A673 (cell line): ENCODE results near the gene ZC2HC1B.

Source experiments
- EZH2 ChIP-seq: fragments of 200-600 bp; sonication (generic); IDR thresholded peaks from 2 replicates; pipeline ENCODE4 v1.6.1; 2017; ENCODE audit warnings: borderline replicate concordance, low read depth, mild to moderate bottlenecking, mixed read lengths, antibody characterized with exemption, low read length; ENCODE audit not compliant: poor library complexity, severe bottlenecking
- TF ChIP-seq, protein P1 (sequence below): fragments of 300-800, 200-600 bp; sonication (generic); conservative IDR thresholded peaks from 2 replicates; pipeline ENCODE4 v1.5.1; 2017; ENCODE audit warnings: low read depth, mild to moderate bottlenecking, antibody characterized with exemption, low read length, moderate library complexity, mixed read lengths

DNA sequence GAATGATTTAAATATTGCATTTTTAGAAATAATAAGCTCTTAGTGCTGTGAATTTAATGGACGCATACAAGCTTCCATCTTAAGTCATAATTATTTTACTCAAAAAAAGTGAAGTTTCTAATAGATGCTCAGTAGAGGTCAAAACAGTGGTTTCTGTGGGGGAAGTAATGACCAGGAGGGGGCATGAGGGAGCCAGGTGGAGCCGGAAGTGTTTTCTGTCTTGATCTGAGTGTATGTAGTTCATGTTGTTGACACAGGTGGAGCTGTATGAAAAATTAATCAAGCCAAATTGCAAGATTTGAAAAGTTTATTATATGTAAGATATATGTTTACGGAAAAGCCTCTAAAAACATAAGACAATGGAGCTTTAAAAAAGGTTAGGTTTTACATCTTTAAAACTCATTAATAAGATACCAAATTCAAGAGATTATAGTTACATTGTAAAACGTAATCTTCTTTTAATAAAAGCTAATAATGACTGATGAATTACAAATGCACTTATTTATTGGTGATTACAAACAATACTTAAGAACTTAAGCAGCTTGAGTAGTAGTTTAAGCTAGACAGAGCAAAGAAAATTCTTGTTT lies 75.8 kb downstream of the ZC2HC1B start:
- no peak for TF ChIP-seq EZH2
- TF ChIP-seq, protein P1, sequence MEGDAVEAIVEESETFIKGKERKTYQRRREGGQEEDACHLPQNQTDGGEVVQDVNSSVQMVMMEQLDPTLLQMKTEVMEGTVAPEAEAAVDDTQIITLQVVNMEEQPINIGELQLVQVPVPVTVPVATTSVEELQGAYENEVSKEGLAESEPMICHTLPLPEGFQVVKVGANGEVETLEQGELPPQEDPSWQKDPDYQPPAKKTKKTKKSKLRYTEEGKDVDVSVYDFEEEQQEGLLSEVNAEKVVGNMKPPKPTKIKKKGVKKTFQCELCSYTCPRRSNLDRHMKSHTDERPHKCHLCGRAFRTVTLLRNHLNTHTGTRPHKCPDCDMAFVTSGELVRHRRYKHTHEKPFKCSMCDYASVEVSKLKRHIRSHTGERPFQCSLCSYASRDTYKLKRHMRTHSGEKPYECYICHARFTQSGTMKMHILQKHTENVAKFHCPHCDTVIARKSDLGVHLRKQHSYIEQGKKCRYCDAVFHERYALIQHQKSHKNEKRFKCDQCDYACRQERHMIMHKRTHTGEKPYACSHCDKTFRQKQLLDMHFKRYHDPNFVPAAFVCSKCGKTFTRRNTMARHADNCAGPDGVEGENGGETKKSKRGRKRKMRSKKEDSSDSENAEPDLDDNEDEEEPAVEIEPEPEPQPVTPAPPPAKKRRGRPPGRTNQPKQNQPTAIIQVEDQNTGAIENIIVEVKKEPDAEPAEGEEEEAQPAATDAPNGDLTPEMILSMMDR: peak; percentile 56
